Measurements from ENCODE around the gene NXPH4.
A peak's percentile ranks its signal among the peaks of the same experiment; 100 is the strongest.

NXPH4 gene

DNA sequence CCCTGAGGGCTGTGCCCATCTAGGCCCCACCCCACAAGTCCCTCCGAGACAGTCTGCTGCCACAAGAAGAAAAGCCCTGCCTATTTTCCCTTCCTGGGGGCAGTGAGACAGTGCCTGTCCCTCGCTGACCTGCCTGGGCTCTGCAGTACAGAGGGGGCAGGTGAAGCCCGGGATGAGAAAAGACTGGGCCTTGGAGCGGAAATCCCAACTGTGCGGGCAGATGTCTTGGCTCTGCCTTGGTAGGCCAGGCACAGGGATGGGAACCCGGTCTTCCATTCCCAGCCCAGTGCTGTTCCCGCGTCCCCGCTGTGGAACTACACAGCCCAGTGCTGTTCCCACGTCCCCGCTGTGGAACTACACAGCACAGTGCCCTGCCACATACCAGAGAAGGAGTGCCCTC lies 12.8 kb upstream of the NXPH4 start:
- POLR2A ChIA-PET (ENCODE audit: low non-redundant PET): no interaction called here
- DNase-seq (ENCODE audit: low spot score): no peak
- TF ChIP-seq CTCF (conservative IDR thresholded peaks at IDR 0.05; ENCODE audit: low read depth): no peak
- CTCF ChIA-PET: no interaction called here
- H3K27ac ChIP-seq: peak overlapping the region; percentile 19; the same call in 1 of the 2 replicates

DNA sequence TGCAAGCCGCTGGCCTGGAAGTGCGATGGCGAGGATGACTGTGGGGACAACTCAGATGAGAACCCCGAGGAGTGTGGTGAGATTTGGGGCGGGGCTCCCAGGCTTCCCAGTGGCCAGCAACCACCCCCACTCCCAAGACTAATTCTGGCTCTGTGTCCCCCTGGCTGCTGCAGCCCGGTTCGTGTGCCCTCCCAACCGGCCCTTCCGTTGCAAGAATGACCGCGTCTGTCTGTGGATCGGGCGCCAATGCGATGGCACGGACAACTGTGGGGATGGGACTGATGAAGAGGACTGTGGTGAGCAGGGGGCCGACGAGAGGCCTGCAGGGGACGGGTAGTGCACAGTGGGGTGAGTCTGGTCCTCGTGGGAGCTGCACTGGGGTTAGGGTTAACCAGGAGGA lies 12.1 kb upstream of the NXPH4 start:
- ChIA-PET CTCF (no interaction called here), POLR2A (ENCODE audit: low non-redundant PET) (no interaction called here)
- TF ChIP-seq CTCF (conservative IDR thresholded peaks at IDR 0.05; ENCODE audit: low read depth): no peak
- DNase-seq (ENCODE audit: low spot score): no peak
- peak overlapping the region; percentile 34; the same call in 1 of the 2 replicates for H3K27ac ChIP-seq

DNA sequence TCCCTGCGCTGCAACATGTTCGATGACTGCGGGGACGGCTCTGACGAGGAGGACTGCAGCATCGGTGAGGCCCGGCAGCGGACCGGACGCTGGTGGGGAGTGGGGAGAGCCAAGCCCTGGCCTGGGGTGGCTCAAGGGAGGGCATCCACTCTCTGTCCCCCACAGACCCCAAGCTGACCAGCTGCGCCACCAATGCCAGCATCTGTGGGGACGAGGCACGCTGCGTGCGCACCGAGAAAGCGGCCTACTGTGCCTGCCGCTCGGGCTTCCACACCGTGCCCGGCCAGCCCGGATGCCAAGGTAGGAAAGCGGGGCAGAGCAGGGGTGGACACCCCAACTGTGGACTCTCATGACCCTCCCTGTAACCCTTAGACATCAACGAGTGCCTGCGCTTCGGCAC lies 11.4 kb upstream of the NXPH4 start:
- CTCF ChIA-PET: no interaction called here
- no peak for DNase-seq (ENCODE audit: low spot score)
- POLR2A ChIA-PET (ENCODE audit: low non-redundant PET): no interaction called here
- H3K27ac ChIP-seq: peak overlapping the region; percentile 34
- TF ChIP-seq CTCF (conservative IDR thresholded peaks at IDR 0.05; ENCODE audit: low read depth): no peak

DNA sequence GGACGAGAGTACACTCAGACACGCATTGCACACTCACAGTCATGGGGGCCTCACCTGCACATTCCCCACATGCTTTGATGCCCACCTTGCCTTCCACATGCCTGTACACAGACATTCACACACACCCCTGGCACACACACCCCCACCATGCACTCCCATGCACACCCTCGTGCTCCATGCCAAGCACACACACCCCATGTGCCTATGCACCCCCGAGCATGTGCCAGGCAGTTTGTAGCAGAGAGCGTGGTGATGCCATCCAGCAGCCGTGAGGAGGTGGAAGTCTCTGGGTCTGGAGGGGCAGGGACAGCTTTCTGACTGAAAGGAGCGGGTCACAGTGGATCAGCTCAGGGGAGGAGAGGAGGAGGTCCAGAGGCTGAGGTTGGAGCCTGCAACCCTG lies 10.7 kb upstream of the NXPH4 start:
- no peak for DNase-seq (ENCODE audit: low spot score)
- peak overlapping the region; percentile 34 for H3K27ac ChIP-seq
- CTCF ChIA-PET: interaction anchor here (0.5 to 0.6 kb wide), 2 partner anchors 32 to 66 kb away, joined by 3 to 5 read pairs; no protein-coding TSS in a partner anchor
- no peak for TF ChIP-seq CTCF (conservative IDR thresholded peaks at IDR 0.05; ENCODE audit: low read depth)
- POLR2A ChIA-PET (ENCODE audit: low non-redundant PET): no interaction called here

GRCh38 chr12:57207731-57208630 lies 8.6 kb upstream of the NXPH4 start:
- no peak for TF ChIP-seq CTCF (conservative IDR thresholded peaks at IDR 0.05; ENCODE audit: low read depth)
- H3K27ac ChIP-seq: peak overlapping the region; percentile 49
- DNase-seq (ENCODE audit: low spot score): no peak
- CTCF ChIA-PET: interaction anchor here (0.6 to 1.6 kb wide), 4 partner anchors 9 to 255 kb away, joined by 3 to 5 read pairs (median 4); partner anchors contain the start of gene NXPH4
- POLR2A ChIA-PET (ENCODE audit: low non-redundant PET): interaction anchor here (0.5 kb wide), 1 partner anchor 60 kb away, joined by 3 read pairs; no protein-coding TSS in a partner anchor

DNA sequence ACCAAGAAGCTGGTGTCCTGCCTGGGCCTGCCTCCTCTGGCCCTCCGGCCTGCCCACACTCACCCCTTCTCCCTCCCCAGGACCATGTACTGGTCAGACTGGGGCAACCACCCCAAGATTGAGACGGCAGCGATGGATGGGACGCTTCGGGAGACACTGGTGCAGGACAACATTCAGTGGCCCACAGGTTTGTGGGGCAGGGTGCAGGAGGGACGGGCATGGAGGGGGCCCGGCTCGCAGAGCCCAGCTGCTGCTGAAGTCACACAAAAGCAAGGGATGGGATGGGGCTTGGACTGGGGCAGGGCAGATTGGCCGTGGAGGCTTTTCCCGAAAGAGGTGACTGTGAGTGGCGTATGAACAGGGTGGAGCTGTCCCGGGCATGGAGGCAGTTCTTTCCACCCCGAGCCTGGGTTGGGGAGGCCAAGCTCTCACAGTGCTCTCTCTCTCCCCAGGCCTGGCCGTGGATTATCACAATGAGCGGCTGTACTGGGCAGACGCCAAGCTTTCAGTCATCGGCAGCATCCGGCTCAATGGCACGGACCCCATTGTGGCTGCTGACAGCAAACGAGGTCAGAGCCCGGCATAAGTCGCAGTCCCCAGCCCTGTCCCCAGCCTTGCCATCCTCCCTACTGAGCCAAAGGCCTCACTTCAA lies 7.8 kb upstream of the NXPH4 start:
- TF ChIP-seq CTCF (conservative IDR thresholded peaks at IDR 0.05; ENCODE audit: low read depth): no peak
- CTCF ChIA-PET: interaction anchor here (0.6 to 1.6 kb wide), 4 partner anchors 8 to 255 kb away, joined by 3 to 5 read pairs (median 4); partner anchors contain the start of gene NXPH4
- POLR2A ChIA-PET (ENCODE audit: low non-redundant PET): no interaction called here
- peak overlapping the region; percentile 49 for H3K27ac ChIP-seq
- DNase-seq (ENCODE audit: low spot score): no peak
